Breast epithelium (tissue), 4 donors: Measurements from ENCODE around the gene NTSR1. TPM values are rescaled to one million over a fixed set of nuclear protein-coding genes. Genes with fewer than 3 reads are reported as not detected.

Source experiments
- DNase-seq, 2 donors: peaks; one replicate each; pipeline ENCODE4 v3.0.0-alpha.2; 2019; ENCODE audit warnings: low spot score in 2 of 2
- H3K27ac ChIP-seq, 2 donors: fragments of 200-600 bp; sonication (generic) in 1 of 2; one replicate each; pipeline ENCODE4 v1.5.1; 2016 to 2019; ENCODE audit warnings: mild to moderate bottlenecking in 1 of 2
- H3K27me3 ChIP-seq, 2 donors: fragments of 200-600 bp; sonication (generic) in 1 of 2; one replicate each; pipeline versions ENCODE4 v1.5.1 to v1.6.0; 2017 to 2019; ENCODE audit warnings: control low read depth in 1 of 2, mild to moderate bottlenecking in 1 of 2
- H3K36me3 ChIP-seq: fragments of 200-600 bp; one replicate; pipeline ENCODE4 v1.5.1; 2019
- H3K4me1 ChIP-seq, 2 donors: fragments of 200-600 bp; sonication (generic); one replicate each; pipeline ENCODE4 v1.5.1; 2016 to 2019; ENCODE audit warnings: control low read depth in 1 of 2
- H3K4me3 ChIP-seq, 3 donors: fragments of 200-600 bp; sonication (generic); 1 replicate in 2 of 3; 2 replicates in 1 of 3; pipeline ENCODE4 v1.5.1; 2016 to 2019; ENCODE audit warnings: mild to moderate bottlenecking in 3 of 3, moderate library complexity in 2 of 3
- H3K9me3 ChIP-seq, 2 donors: fragments of 200-600 bp; sonication (generic) in 1 of 2; one replicate each; pipeline ENCODE4 v1.5.1; 2016 to 2019; ENCODE audit warnings: control low read depth in 1 of 2
- CTCF ChIP-seq, 3 donors: fragments of 450-650 bp; IDR thresholded peaks; one replicate each; pipeline ENCODE4 v1.5.1; 2016 to 2017; ENCODE audit warnings: antibody characterized with exemption in 3 of 3, mild to moderate bottlenecking in 3 of 3, moderate library complexity in 3 of 3
- POLR2A ChIP-seq: fragments of 450-650 bp; IDR thresholded peaks from one replicate; pipeline ENCODE4 v1.6.1; 2016; ENCODE audit warnings: antibody characterized with exemption, mild to moderate bottlenecking, moderate library complexity
- POLR2AphosphoS5 ChIP-seq, 3 donors: sonication (generic); formaldehyde crosslinking; IDR thresholded peaks; one replicate each; pipeline ENCODE4 v1.6.1; 2017; ENCODE audit warnings: antibody characterized with exemption in 3 of 3
- intact Hi-C: fragments of 100-400 bp; cut with DNase I; formaldehyde crosslinking; loops from one replicate; pipeline ENCODE4 v1.15.1; 2023; ENCODE audit warnings: low total_unique reads
- total RNA-seq, 3 donors: library from RNA; depleted of rRNA; stranded (reverse); fragments of >200 nt; gene quantifications; one replicate each; pipeline ENCODE4 v1.1.0, GENCODE V29; 2016

The NTSR1 gene
- total RNA-seq, 3 donors from 2014 or later, result under 0.01 TPM; not detected in 2

GRCh38 chr20:62738025-62738881 is 29.6 kb downstream of the NTSR1 start:
- Histone ChIP-seq H3K27ac (no peak overlapping the region), H3K4me3 (no peak overlapping the region), H3K9me3 (no peaks in the 10 kb centered on the region), H3K4me1 (no peaks in the 10 kb centered on the region), H3K36me3 (no peaks in the 10 kb centered on the region), H3K27me3 (peaks cover 0 to 94% of the 10 kb centered on the region in 2 donors)
- DNase-seq, result peak in 1 of 2 donors; percentile 47
- TF ChIP-seq CTCF (IDR thresholded peaks at IDR 0.05) (no peak), POLR2A (no peak), POLR2AphosphoS5 (IDR thresholded peaks at IDR 0.05) (no peak)
- intact Hi-C loops, result no loop called here

- Histone ChIP-seq H3K27me3 (peaks cover 0 to 94% of the 10 kb centered on the region in 2 donors), H3K9me3 (no peaks in the 10 kb centered on the region), H3K36me3 (no peaks in the 10 kb centered on the region), H3K27ac (no peak overlapping the region), H3K4me3 (no peak overlapping the region), H3K4me1 (no peaks in the 10 kb centered on the region)
- intact Hi-C loops, result no loop called here
- TF ChIP-seq POLR2A (no peak), POLR2AphosphoS5 (IDR thresholded peaks at IDR 0.05) (no peak), CTCF (IDR thresholded peaks at IDR 0.05) (no peak)
- peak in 1 of 2 donors; percentile 22 for DNase-seq
Observed at GRCh38 chr20:62739067-62739466, 30.4 kb downstream of the NTSR1 start.

- no peaks in the 10 kb centered on the region for H3K36me3 ChIP-seq
- intact Hi-C loops, result no loop called here
- peak in 1 of 2 donors; percentile 34 for DNase-seq
- H3K27me3 ChIP-seq, result peaks cover 0 to 90% of the 10 kb centered on the region in 2 donors
- no peak for TF ChIP-seq POLR2AphosphoS5 (IDR thresholded peaks at IDR 0.05)
- TF ChIP-seq CTCF (IDR thresholded peaks at IDR 0.05), result no peak
- no peak for TF ChIP-seq POLR2A
- no peaks in the 10 kb centered on the region for H3K4me1 ChIP-seq
- no peaks in the 10 kb centered on the region for H3K9me3 ChIP-seq
- H3K27ac ChIP-seq, result peak overlapping the region in 1 of 2 donors; percentile 9
- H3K4me3 ChIP-seq, result peak overlapping the region in 2 of 3 donors; percentile 7 to 11
Observed at GRCh38 chr20:62739581-62740285, 31.1 kb downstream of the NTSR1 start.

- peak in 1 of 2 donors; percentile 38 for DNase-seq
- H3K4me1 ChIP-seq, result no peaks in the 10 kb centered on the region
- no peaks in the 10 kb centered on the region for H3K36me3 ChIP-seq
- peak overlapping the region in 1 of 3 donors; percentile 25 for H3K4me3 ChIP-seq
- H3K27me3 ChIP-seq, result peaks cover 0 to 84% of the 10 kb centered on the region in 2 donors
- intact Hi-C loops, result no loop called here
- H3K27ac ChIP-seq, result peak overlapping the region in 1 of 2 donors; percentile 58
- no peak for TF ChIP-seq CTCF (IDR thresholded peaks at IDR 0.05)
- TF ChIP-seq POLR2A, result no peak
- no peak for TF ChIP-seq POLR2AphosphoS5 (IDR thresholded peaks at IDR 0.05)
- no peaks in the 10 kb centered on the region for H3K9me3 ChIP-seq
Observed at GRCh38 chr20:62740286-62741141, 31.9 kb downstream of the NTSR1 start.
